ENCODE results near the gene GOLGA6A. TPM values are rescaled to one million over a fixed set of nuclear protein-coding genes. Genes with fewer than 3 reads are reported as not detected.

GOLGA6A gene
- total and polyA plus RNA-seq, 9 of the 15 experiments (the other 6 are each of a cell fraction or from before 2014, with no cell fraction given) = not detected

DNA sequence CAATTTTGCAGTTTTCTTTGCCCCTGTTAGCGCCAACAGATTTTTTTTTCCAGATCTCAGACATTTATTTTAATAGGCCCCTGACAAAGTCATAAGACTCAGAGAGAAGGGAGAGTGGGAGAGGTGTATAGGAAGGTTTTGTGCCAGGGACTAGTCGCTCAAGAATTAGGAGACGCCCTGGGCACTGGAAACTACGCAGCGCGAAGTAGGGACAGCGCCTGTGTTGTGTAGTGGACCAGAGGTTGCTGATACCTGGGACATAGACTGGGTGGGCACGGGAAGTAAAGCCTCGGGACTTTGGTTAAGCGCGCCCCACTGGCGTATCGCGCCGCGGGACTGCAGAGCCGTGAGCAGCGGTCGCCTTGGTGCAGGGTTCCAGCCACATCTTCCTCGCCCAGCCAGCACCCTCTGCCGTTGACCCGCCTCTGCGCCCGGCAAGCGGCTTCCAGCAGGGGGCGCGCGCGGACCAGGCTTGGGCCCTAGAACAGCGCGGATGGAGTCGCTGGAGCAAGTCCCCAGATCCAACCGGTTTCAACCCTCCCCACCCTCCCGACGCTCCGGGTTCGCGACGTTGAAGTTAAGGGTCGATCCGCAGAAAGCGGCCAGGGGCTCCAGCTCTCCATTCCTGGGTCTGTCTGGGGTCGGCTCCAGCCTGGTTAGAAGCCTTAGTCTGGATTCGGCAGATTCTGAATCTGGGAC is 45.1 kb upstream of the GOLGA6A start:
- Histone ChIP-seq H3K27ac (ENCODE audit: extremely low read depth, low read depth, low read length) (no peak overlapping the region), H3K27me3 (ENCODE audit: control insufficient read depth in 2 of 2, insufficient read depth in 2 of 2, low read length in 2 of 2) (peaks cover 40 to 66% of the 10 kb centered on the region in 2 experiments), H2AFZ (ENCODE audit: low read depth, low read length) (no peak overlapping the region), H3K9me3 (replicated peaks; ENCODE audit: control insufficient read depth, insufficient read depth, low read depth, low read length) (no peaks in the 10 kb centered on the region), H3K79me2 (ENCODE audit: control insufficient read depth, insufficient read depth, low read length) (no peaks in the 10 kb centered on the region), H3K4me3 (no peak overlapping the region), H3K9me1 (ENCODE audit: control insufficient read depth, insufficient read depth, low read length) (no peaks in the 10 kb centered on the region), H3K4me1 (replicated peaks in 1 of 2; ENCODE audit: control insufficient read depth in 2 of 2, insufficient read depth in 2 of 2, low read length in 2 of 2) (peaks cover 0 to 28% of the 10 kb centered on the region in 2 experiments; a peak in 2 of 5 replicates), H3K4me2 (ENCODE audit: insufficient read depth, low read length) (no peak overlapping the region), H4K20me1 (replicated peaks; ENCODE audit: control insufficient read depth, insufficient read depth, low read length) (peaks cover 3% of the 10 kb centered on the region; the same call in 1 of the 2 replicates), H3K9ac (ENCODE audit: insufficient read depth in 1 of 2, low read depth in 2 of 2, low read length in 2 of 2) (no peak overlapping the region), H3K36me3 (ENCODE audit: control insufficient read depth, insufficient read depth, low read length) (no peaks in the 10 kb centered on the region)
- FAIRE-seq (no peak), DNase-seq (ENCODE audit: extremely low read depth in 1 of 4, low spot score in 3 of 4) (peak; percentile 82 to 91 (median 87)), ATAC-seq (peak; percentile 99)
- CTCF ChIA-PET (ENCODE audit: low intra/inter-chr PET ratio) = interaction anchor here (0.8 to 6.2 kb wide), 2 partner anchors 181 to 194 kb away, joined by 3 to 37 read pairs; no protein-coding TSS in a partner anchor
- WGBS (ENCODE audit: insufficient coverage, low coverage, missing lambda C conversion rate) = 20% methylated on average over 28 of the region's 44 CpGs
- intact Hi-C loops (cut with micrococcal nuclease) (loop anchor here (1.0 kb wide), 1 partner anchor 195 kb away; no protein-coding TSS in a partner anchor), in situ Hi-C loops (cut with MboI) (loop anchor here (5.0 to 25.0 kb wide), 3 partner anchors 73 to 1160 kb away; partner anchors contain the start of gene GOLGA6D)
- BruUV-seq (replicated peaks) = no TSS peak
- POLR2A ChIA-PET = interaction anchor here (0.6 kb wide), 1 partner anchor 18 kb away, joined by 3 read pairs; no protein-coding TSS in a partner anchor
- TF ChIP-seq, protein P1, sequence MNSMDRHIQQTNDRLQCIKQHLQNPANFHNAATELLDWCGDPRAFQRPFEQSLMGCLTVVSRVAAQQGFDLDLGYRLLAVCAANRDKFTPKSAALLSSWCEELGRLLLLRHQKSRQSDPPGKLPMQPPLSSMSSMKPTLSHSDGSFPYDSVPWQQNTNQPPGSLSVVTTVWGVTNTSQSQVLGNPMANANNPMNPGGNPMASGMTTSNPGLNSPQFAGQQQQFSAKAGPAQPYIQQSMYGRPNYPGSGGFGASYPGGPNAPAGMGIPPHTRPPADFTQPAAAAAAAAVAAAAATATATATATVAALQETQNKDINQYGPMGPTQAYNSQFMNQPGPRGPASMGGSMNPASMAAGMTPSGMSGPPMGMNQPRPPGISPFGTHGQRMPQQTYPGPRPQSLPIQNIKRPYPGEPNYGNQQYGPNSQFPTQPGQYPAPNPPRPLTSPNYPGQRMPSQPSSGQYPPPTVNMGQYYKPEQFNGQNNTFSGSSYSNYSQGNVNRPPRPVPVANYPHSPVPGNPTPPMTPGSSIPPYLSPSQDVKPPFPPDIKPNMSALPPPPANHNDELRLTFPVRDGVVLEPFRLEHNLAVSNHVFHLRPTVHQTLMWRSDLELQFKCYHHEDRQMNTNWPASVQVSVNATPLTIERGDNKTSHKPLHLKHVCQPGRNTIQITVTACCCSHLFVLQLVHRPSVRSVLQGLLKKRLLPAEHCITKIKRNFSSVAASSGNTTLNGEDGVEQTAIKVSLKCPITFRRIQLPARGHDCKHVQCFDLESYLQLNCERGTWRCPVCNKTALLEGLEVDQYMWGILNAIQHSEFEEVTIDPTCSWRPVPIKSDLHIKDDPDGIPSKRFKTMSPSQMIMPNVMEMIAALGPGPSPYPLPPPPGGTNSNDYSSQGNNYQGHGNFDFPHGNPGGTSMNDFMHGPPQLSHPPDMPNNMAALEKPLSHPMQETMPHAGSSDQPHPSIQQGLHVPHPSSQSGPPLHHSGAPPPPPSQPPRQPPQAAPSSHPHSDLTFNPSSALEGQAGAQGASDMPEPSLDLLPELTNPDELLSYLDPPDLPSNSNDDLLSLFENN (IDR thresholded peaks at IDR 0.05; ENCODE audit: low read depth in 2 of 2, low read length in 2 of 2) = peak in 1 of 2 experiments; percentile 37; a peak in 1 of 4 replicates
- TF ChIP-seq SAFB (IDR thresholded peaks at IDR 0.05; ENCODE audit: borderline replicate concordance, low read depth, low read length) = no peak
- peak; percentile 14; the same call in 1 of the 2 replicates for TF ChIP-seq MYC (IDR thresholded peaks at IDR 0.05; ENCODE audit: low read depth, low read length)
- no peak for TF ChIP-seq MYC (CRISPR knock-in tag; IDR thresholded peaks at IDR 0.05; ENCODE audit: borderline replicate concordance, low read depth)
- peak in 1 of 3 experiments; percentile 37 for TF ChIP-seq YY1 (IDR thresholded peaks at IDR 0.05; ENCODE audit: borderline replicate concordance in 1 of 3, control insufficient read depth in 1 of 3, extremely low read depth in 1 of 3, insufficient read depth in 3 of 3, insufficient read length in 1 of 3, insufficient replicate concordance in 2 of 3, low read depth in 1 of 3, low read length in 2 of 3)
- no peak for TF ChIP-seq POLR3G (IDR thresholded peaks at IDR 0.05; ENCODE audit: extremely low read depth, insufficient read length, insufficient replicate concordance)
- TF ChIP-seq, protein P2, sequence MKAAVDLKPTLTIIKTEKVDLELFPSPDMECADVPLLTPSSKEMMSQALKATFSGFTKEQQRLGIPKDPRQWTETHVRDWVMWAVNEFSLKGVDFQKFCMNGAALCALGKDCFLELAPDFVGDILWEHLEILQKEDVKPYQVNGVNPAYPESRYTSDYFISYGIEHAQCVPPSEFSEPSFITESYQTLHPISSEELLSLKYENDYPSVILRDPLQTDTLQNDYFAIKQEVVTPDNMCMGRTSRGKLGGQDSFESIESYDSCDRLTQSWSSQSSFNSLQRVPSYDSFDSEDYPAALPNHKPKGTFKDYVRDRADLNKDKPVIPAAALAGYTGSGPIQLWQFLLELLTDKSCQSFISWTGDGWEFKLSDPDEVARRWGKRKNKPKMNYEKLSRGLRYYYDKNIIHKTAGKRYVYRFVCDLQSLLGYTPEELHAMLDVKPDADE (conservative IDR thresholded peaks at IDR 0.05; ENCODE audit: control insufficient read depth, low read depth, low read length) = no peak
- TF ChIP-seq TEAD1 (CRISPR knock-in tag; IDR thresholded peaks at IDR 0.05) = 0 out of 4 replicates have a peak, but pooled peaks of 1 of the 2 experiments have one; percentile 28
- no peak for TF ChIP-seq GTF2E2 (tag; IDR thresholded peaks at IDR 0.05)
- TF ChIP-seq ZC3H11A (IDR thresholded peaks at IDR 0.05; ENCODE audit: low read depth, low read length) = peak; percentile 27; the same call in 1 of the 2 replicates
- TF ChIP-seq ELF4 (CRISPR knock-in tag; IDR thresholded peaks at IDR 0.05) = no peak
- TF ChIP-seq JUND (IDR thresholded peaks at IDR 0.05; ENCODE audit: borderline replicate concordance, low read depth, low read length) = peak; percentile 26; the same call in 1 of the 2 replicates
- no peak; the same call in 2 of the 3 replicates for TF ChIP-seq JUND (tag; IDR thresholded peaks at IDR 0.05; ENCODE audit: borderline replicate concordance, low read depth, low read length)
- no peak for TF ChIP-seq ZNF695 (CRISPR knock-in tag; IDR thresholded peaks at IDR 0.05)

All from K562 (cell line).